Body of pancreas (tissue), 4 donors: ENCODE results near the gene CELF1. TPM values are rescaled to one million over a fixed set of nuclear protein-coding genes. Genes with fewer than 3 reads are reported as not detected.
"Not testable (repeated sequence)": the region's sequence is repeated elsewhere in the genome, so short reads cannot be mapped to it uniquely, and the experiment has no call there.

Source experiments
- ATAC-seq: fragments of 150-250 bp; one replicate; pipeline ENCODE4 v1.9.1; 2016
- DNase-seq, 4 donors: peaks; one replicate each; pipeline ENCODE4 v3.0.0-alpha.2; 2019
- H3K27ac ChIP-seq, 4 donors: fragments of 200-600 bp; sonication (generic); 1 replicate in 3 of 4; 2 replicates in 1 of 4; pipeline versions ENCODE4 v1.5.1 to v1.6.1; 2016 to 2019; ENCODE audit warnings: mild to moderate bottlenecking in 1 of 4, mixed read lengths in 1 of 4, moderate library complexity in 1 of 4
- H3K27me3 ChIP-seq, 2 donors: fragments of 200-600 bp; sonication (generic); one replicate each; pipeline ENCODE4 v1.6.0; 2016; ENCODE audit warnings: mild to moderate bottlenecking in 1 of 2
- H3K36me3 ChIP-seq, 2 donors: fragments of 200-600 bp; sonication (generic); replicated peaks in 1 of 2; 2 replicates each; pipeline ENCODE4 v1.5.1; 2016; ENCODE audit warnings: low read depth in 2 of 2; ENCODE audit not compliant: insufficient read depth in 1 of 2
- H3K4me1 ChIP-seq: fragments of 200-600 bp; sonication (generic); one replicate; pipeline ENCODE4 v1.6.0; 2016
- H3K4me3 ChIP-seq, 2 donors: fragments of 200-600 bp; sonication (generic); 1 replicate in 1 of 2; 2 replicates in 1 of 2; pipeline ENCODE4 v1.5.1; 2016 to 2019
- H3K9me3 ChIP-seq, 3 donors: fragments of 200-600 bp; sonication (generic); 1 replicate in 2 of 3; 2 replicates in 1 of 3; pipeline ENCODE4 v1.5.1; 2016
- CTCF ChIP-seq, 7 experiments: fragments of 450-650 bp in 4 of 7; fragments of 200-600 bp in 3 of 7; sonication (generic) in 3 of 7; IDR thresholded peaks; one replicate each; pipeline ENCODE4 v1.5.1; 2016 to 2019; ENCODE audit warnings: antibody characterized with exemption in 7 of 7
- POLR2A ChIP-seq, 3 donors: fragments of 450-650 bp; IDR thresholded peaks; one replicate each; pipeline ENCODE4 v1.6.1; 2016; ENCODE audit warnings: antibody characterized with exemption in 3 of 3, mild to moderate bottlenecking in 2 of 3
- WGBS, 2 donors: methylation state at CpG; one replicate each; pipeline ENCODE4 v1.1.5; 2017; 5-methylcytosine and 5-hydroxymethylcytosine counted together
- intact Hi-C: fragments of 100-400 bp; cut with DNase I; formaldehyde crosslinking; loops from one replicate; pipeline ENCODE4 v1.15.1; 2023
- total RNA-seq, 2 donors: library from RNA; depleted of rRNA; stranded (reverse); fragments of >200 nt; gene quantifications; one replicate each; pipeline ENCODE4 v1.1.0, GENCODE V29; 2016

Gene CELF1
- total RNA-seq, 2 donors from 2014 or later, result 56.0 to 86.0 TPM

GRCh38 chr11:47565340-47566148 is 12.6 kb upstream of the CELF1 start, which contains the start of gene PTPMT1:
TSS of gene PTPMT1 (plus strand) at chr11:47565599. CDS start at chr11:47565623, 24 bp downstream.
- Histone ChIP-seq H3K27me3 (no peaks in the 10 kb centered on the region), H3K4me1 (peaks cover 29% of the 10 kb centered on the region), H3K27ac (peak within 1 kb of the TSS; percentile 48 to 87 (median 78)), H3K36me3 (no peaks in the 10 kb centered on the region), H3K9me3 (no peaks in the 10 kb centered on the region), H3K4me3 (peak within 1 kb of the TSS; percentile 84 to 87)
- intact Hi-C loops, result no loop called here
- ATAC-seq (peak; percentile 94), DNase-seq (peak; percentile 72 to 84 (median 80))
- WGBS, 2 donors, result 0 to 1% methylated on average over 15 to 86 of the region's 86 CpGs
- TF ChIP-seq POLR2A (IDR thresholded peaks at IDR 0.05), result peak; percentile 60 to 67 (median 60)
- TF ChIP-seq CTCF (IDR thresholded peaks at IDR 0.05), result no peak

- no peak for DNase-seq
- H3K36me3 ChIP-seq, result no peaks in the 10 kb centered on the region
- peaks cover 29% of the 10 kb centered on the region for H3K4me1 ChIP-seq
- peak overlapping the region; percentile 48 to 87 (median 78) for H3K27ac ChIP-seq
- no peaks in the 10 kb centered on the region for H3K9me3 ChIP-seq
- no peak for ATAC-seq
- WGBS, 2 donors, result 7 to 29% methylated on average over 3 to 11 of the region's 11 CpGs
- H3K27me3 ChIP-seq, result no peaks in the 10 kb centered on the region
- intact Hi-C loops, result no loop called here
- no peak for TF ChIP-seq POLR2A (IDR thresholded peaks at IDR 0.05)
- TF ChIP-seq CTCF (IDR thresholded peaks at IDR 0.05), result no peak
- peak overlapping the region; percentile 84 to 87 for H3K4me3 ChIP-seq
These were observed 12.0 kb upstream of the CELF1 start for GRCh38 chr11:47564933-47565339.

GRCh38 chr11:47564366-47564765 is 11.4 kb upstream of the CELF1 start:
- H3K36me3 ChIP-seq, DNase-seq, H3K27ac ChIP-seq, ATAC-seq, intact Hi-C loops, H3K9me3 ChIP-seq, H3K27me3 ChIP-seq, H3K4me3 ChIP-seq: not testable (repeated sequence)
- WGBS, 2 donors, result 87 to 91% methylated on average over 10 of the region's 10 CpGs
- peaks cover 29% of the 10 kb centered on the region for H3K4me1 ChIP-seq

- ATAC-seq, result not testable (repeated sequence)
- 68 to 69% methylated on average over 4 of the region's 4 CpGs for WGBS, 2 donors
These were observed 9.5 kb upstream of the CELF1 start for GRCh38 chr11:47562393-47562792.

GRCh38 chr11:47560426-47560825 is 7.5 kb upstream of the CELF1 start:
- no peak for DNase-seq
- Histone ChIP-seq H3K27ac (no peak overlapping the region), H3K9me3 (no peaks in the 10 kb centered on the region), H3K36me3 (no peaks in the 10 kb centered on the region), H3K4me1 (peaks cover 12% of the 10 kb centered on the region), H3K27me3 (no peaks in the 10 kb centered on the region), H3K4me3 (no peak overlapping the region)
- no peak for TF ChIP-seq CTCF (IDR thresholded peaks at IDR 0.05)
- no peak for TF ChIP-seq POLR2A (IDR thresholded peaks at IDR 0.05)
- 79 to 87% methylated on average over 2 of the region's 2 CpGs for WGBS, 2 donors
- ATAC-seq, result no peak
- intact Hi-C loops, result no loop called here

More at GRCh38 chr11:47562393-47562792, 9.5 kb upstream of the CELF1 start:
- H3K4me3 ChIP-seq, H3K27me3 ChIP-seq, H3K36me3 ChIP-seq, H3K9me3 ChIP-seq, DNase-seq, intact Hi-C loops, H3K27ac ChIP-seq: not testable (repeated sequence)
- peaks cover 26% of the 10 kb centered on the region for H3K4me1 ChIP-seq
